H4 (cell line): ENCODE measurements around the gene TBC1D8. TPM values are rescaled to one million over a fixed set of nuclear protein-coding genes. Genes with fewer than 3 reads are reported as not detected.
"Not testable (repeated sequence)": the region's sequence is repeated elsewhere in the genome, so short reads cannot be mapped to it uniquely, and the experiment has no call there.

Experiments
- DNase-seq: peaks from one replicate; pipeline ENCODE4 v3.0.0-alpha.2; 2015; ENCODE audit warnings: low spot score
- total RNA-seq: library from RNA; depleted of rRNA; stranded (reverse); fragments of >200 nt; shearing (Covaris generic); gene quantifications from 2 replicates; pipeline ENCODE4 v1.2.3, GENCODE V29; 2014; rRNA removed

The TBC1D8 gene
- total RNA-seq: 5.3 and 6.4 TPM in 2 replicates

- peak; percentile 71 for DNase-seq
Measured at GRCh38 chr2:101151146-101151858, at the start of gene TBC1D8. TSS of gene TBC1D8 (minus strand) at chr2:101151382. CDS start at chr2:101151253, 129 bp downstream.

DNA sequence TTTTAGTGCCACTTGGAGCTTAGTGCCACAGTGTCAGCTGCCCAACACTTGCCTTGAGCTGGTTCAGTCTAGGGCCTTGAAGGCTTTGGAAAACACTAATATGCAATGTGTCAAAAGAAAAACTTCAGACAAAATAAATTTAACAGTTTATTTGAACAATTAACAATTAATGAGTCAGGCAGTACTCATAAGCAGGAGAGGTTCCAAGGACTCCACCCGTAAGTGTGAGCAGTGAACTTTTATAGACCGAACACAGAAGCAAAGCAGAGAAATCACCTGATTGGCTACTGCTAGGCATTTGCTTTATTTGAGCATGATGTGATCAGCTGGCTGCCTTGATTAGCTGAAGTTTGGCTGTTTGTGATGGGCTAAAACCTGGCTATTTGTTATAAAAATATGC, 49.5 kb upstream of the TBC1D8 start:
- no peak for DNase-seq

GRCh38 chr2:101199251-101199791, 48.1 kb upstream of the TBC1D8 start:
- no peak for DNase-seq

GRCh38 chr2:101197814-101198213, 46.6 kb upstream of the TBC1D8 start:
- no peak for DNase-seq

DNA sequence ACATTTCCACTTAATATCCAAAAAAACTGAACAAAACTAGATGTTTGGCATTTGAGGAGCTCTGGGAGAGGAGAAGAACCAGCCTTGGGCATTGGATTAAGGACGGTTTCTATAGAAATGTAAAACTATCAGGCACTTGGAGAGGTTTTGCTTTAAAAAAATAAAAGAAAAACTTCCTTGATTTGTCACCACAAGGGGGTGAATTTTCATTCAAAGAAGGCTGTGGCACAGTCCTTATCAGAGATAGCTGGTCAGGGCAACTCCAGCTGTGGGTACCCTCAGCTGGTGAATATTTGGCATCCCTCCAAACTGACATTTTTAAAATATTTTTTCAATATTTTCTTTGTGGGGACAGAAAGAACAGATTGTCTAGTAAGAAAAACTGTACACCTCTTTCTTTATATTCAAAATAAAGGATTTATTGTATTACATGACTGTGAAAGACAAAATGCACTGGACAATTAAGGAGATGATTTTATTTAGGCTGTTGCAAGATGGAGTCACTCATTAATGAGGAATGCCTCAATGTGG, 46.1 kb upstream of the TBC1D8 start:
- no peak for DNase-seq

GRCh38 chr2:101195871-101196661, 44.9 kb upstream of the TBC1D8 start:
- no peak for DNase-seq

- no peak for DNase-seq
Measured at GRCh38 chr2:101193033-101193626, 41.9 kb upstream of the TBC1D8 start.

GRCh38 chr2:101190747-101191516, 39.8 kb upstream of the TBC1D8 start:
- no peak for DNase-seq

DNA sequence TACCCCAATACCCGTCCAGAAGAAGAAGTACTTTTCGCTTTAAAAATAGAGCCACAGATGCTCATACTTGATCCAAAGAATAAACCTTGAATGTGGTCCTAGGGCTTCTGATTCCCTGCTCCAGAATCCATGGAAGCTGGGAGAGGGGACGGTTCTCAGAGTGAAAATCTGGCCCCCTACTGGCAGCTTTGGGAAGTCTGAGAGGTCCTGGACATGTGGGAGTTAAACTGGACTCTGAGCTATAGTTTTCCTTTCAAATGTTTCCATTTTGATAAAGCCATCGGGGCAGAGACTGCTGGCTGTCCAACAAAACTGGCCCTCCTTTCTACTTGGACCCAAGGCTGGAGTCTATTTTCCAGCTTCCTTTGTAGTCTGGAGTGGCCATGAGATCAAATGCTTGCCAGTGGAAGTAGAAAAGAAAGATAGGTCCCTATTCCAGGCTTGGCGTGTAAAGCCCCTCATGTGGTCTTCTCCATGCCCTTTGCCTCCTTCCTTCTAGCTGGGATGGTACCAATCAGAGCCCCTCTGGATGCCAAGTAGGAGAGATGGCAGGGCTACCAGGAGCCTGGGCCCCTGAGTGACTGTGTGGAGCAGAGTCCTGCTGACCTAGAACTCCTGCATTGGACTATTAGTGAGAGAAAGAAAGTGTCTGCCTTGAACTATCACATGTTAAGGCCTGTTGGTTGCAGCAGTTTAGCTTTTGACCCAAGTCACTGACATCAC, 37.7 kb upstream of the TBC1D8 start:
- no peak for DNase-seq

DNA sequence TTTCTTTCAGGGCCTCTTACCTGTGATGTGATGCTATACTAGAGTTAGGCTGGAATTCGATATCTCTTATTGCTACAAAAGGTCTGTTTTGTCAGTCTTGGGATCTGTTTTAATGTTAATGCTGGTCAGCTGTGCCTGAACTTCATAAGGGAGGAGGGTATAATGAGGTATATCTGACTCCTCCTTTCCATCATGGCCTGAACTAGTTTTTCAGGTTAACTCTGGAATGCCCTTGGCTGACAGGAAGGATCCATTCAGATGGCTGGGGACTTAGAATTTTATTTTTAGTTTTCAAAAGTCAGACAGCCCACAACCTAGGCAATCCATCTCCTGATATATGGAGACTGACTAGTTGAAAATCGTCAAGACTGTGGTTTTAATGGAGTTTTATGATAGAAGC, 35.9 kb upstream of the TBC1D8 start:
- no peak for DNase-seq

DNA sequence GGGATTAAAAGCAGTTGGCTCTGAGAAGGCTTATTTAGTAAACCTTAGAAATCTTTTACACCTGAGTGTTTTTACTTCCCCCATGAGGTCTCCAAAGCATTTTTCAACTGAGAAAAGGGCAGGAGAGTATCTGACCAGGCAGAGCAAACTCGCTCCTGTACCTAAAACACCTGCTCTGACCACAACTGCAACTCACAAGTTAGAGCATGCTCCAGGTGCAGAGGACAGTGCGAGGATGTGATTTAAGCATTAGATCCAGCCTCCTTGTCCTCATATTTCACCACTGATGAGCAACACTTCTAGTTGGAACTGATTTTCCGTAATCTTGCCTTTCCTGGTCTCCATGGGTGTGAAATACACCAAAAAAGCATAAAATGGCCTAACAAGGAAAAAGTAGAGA, 34.5 kb upstream of the TBC1D8 start:
- DNase-seq: no peak

DNA sequence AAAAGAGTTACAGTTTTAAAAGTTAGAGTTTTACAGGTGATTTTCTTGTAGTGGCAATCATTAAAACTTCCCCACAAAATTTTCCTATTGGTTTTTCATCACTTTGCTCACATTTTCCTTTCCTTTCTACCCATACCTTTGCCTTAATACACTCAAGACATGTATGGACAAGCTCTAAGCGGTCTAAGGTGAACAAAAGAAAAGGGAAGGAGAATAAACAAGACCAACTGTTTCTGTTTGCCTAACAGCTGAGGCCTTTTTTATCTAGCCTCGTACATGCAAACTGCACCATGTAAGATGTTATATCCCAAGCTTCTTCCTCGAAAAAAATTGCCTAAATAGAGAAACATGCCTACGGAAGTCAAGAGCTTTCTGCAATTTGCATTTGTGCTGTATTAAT, 33.9 kb upstream of the TBC1D8 start:
- no peak for DNase-seq

DNA sequence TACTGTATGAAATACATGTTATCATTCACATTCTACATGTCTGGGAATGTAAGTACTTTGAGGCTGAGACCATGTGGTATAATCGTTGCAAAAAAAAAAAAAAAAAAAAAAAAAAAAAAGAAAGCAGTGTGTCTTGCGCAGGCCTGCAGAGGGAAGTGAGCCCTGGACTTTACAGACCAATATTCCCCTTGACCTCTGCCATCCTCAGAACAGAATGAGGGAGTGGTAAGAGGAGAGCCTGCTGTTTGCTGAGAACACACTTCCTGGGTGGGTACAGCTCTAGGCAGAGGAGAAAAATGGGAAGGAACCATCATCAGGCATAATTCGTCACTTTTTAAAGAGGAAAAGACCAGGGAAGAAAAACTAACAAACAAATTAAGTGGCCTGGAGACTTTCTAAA, 28.8 kb upstream of the TBC1D8 start:
- no peak for DNase-seq

DNA sequence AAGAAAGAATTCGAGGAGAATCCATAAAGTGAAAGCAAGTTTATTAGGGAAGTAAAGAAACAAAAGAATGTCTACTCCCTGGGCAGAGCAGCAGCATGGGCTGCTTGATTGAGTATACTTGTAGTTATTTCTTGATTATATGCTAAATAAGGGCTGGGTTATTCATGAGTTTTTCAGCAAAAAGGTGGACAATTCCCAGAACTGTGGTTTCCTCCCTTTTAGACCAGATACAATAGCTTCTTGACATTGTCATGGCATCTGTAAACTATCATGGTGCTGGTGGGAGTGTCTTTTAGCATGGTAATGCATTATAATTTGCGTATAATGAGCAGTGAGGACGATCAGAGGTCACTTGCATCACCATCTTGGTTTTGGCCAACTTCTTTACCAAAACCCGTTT, 25.6 kb upstream of the TBC1D8 start:
- DNase-seq: no peak

GRCh38 chr2:101175991-101176390, 24.8 kb upstream of the TBC1D8 start:
- no peak for DNase-seq

- no peak for DNase-seq
Measured at GRCh38 chr2:101173707-101174295, 22.6 kb upstream of the TBC1D8 start.

- not testable (repeated sequence) for DNase-seq
Measured at GRCh38 chr2:101169822-101170221, 18.6 kb upstream of the TBC1D8 start.

GRCh38 chr2:101168706-101169105, 17.5 kb upstream of the TBC1D8 start:
- no peak for DNase-seq

DNA sequence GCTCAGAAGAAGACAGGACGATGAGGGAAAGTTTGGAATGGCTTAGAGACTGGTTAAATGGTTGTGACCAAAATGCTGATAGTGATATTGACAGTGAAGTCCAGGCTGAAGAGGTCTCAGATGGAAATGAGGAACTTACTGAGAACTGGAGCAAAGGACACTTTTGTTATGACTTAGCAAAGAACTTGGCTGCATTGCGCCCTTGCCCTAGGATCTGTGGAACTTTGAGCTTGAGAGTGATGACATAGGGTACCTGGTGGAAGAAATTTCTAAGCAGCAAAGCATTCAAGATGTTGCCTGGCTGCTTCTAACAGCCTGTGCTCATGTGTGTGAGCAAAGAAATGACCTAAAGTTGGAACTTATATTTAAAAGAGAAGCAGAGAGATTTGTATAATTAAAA, 16.4 kb upstream of the TBC1D8 start:
- not testable (repeated sequence) for DNase-seq

DNA sequence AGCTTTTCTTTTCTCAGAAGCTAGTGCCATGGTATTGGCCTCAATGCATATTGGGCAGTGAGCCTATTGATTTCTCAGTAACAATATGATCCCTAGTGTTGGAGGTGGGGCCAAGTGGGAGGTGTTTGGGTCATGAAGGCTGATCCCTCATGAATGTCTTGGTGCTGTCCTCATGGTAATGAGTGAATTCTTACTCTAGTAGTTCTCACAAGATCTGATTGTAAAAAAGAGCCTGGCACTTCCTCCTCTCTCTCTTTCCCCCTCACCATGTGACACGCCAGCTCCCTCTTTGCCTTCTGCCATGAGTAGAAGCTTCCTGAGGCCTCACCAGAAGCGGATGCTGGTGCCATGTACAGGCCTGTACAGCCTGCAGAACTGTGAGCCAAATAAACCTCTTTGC, 12.8 kb upstream of the TBC1D8 start:
- DNase-seq: no peak
